Prostate gland (tissue), 2 donors: ENCODE data around the gene ADAM29. TPM values are rescaled to one million over a fixed set of nuclear protein-coding genes. Genes with fewer than 3 reads are reported as not detected.

Experiments
- DNase-seq: peaks from one replicate; pipeline ENCODE4 v3.0.0-alpha.2; 2019; ENCODE audit warnings: low spot score
- H3K27ac ChIP-seq, 2 donors: fragments of 200-600 bp; sonication (generic); 2 replicates each; pipeline ENCODE4 v1.5.1; 2017 to 2019
- H3K27me3 ChIP-seq: fragments of 200-600 bp; sonication (generic); replicated peaks from 2 replicates; pipeline ENCODE4 v1.5.1; 2019; ENCODE audit not compliant: insufficient read depth
- H3K36me3 ChIP-seq, 2 donors: fragments of 200-600 bp; sonication (generic); 1 replicate in 1 of 2; 2 replicates in 1 of 2; pipeline versions ENCODE4 v1.5.1 to v1.8.1; 2017 to 2019
- H3K4me1 ChIP-seq: fragments of 200-600 bp; sonication (generic); replicated peaks from 2 replicates; pipeline ENCODE4 v1.5.1; 2019
- H3K4me3 ChIP-seq, 2 donors: fragments of 200-600 bp; sonication (generic); 2 replicates each; pipeline ENCODE4 v1.5.1; 2017 to 2019
- H3K9me3 ChIP-seq: fragments of 200-600 bp; sonication (generic); 2 replicates; pipeline ENCODE4 v1.5.1; 2017
- POLR2A ChIP-seq: fragments of 450-650 bp; IDR thresholded peaks from one replicate; pipeline ENCODE4 v1.6.1; 2016; ENCODE audit warnings: antibody characterized with exemption, mild to moderate bottlenecking
- POLR2AphosphoS5 ChIP-seq: sonication (generic); formaldehyde crosslinking; IDR thresholded peaks from one replicate; pipeline ENCODE4 v1.6.1; 2017; ENCODE audit warnings: antibody characterized with exemption
- WGBS: methylation state at CpG from one replicate; pipeline ENCODE4 v1.1.5; 2018; 5-methylcytosine and 5-hydroxymethylcytosine counted together
- intact Hi-C: fragments of 100-400 bp; cut with DNase I; formaldehyde crosslinking; loops from one replicate; pipeline ENCODE4 v1.14.2; 2022
- total RNA-seq, 2 donors: library from RNA; depleted of rRNA; stranded (reverse); fragments of >200 nt; gene quantifications; one replicate each; pipeline ENCODE4 v1.1.0, GENCODE V29; 2016
- TF ChIP-seq, protein P1 (sequence below), 4 experiments: fragments of 200-600 bp in 2 of 4; fragments of 450-650 bp in 2 of 4; sonication (generic) in 2 of 4; IDR thresholded peaks; 1 replicate in 3 of 4; 2 replicates in 1 of 4; pipeline ENCODE4 v1.5.1; 2016 to 2019; ENCODE audit warnings: antibody characterized with exemption in 4 of 4, mild to moderate bottlenecking in 2 of 4, moderate library complexity in 2 of 4

ADAM29 gene
- total RNA-seq, 2 donors from 2014 or later = 0.64 to 5.3 TPM

DNA sequence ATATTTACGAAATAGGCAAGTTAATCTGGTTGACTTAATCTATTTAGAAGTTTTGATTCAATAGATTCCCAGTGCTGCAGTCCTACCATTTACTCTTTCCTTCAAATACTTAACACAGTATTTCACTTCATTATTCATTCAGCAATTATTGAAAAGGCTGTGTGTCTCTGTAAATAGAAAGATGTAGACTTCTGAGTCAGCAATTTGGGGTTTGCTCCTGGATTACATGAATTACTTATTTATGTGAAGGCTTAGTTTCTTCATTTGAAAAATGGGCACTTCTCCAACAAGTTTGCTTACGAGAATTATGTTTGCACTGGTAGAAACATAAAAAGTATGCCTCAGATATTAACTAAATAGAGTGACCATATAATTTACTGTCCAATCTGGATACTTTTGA is 17.4 kb downstream of the ADAM29 start:
- no peaks in the 10 kb centered on the region for H3K36me3 ChIP-seq
- DNase-seq = no peak
- H3K4me3 ChIP-seq = no peak overlapping the region
- intact Hi-C loops = no loop called here
- H3K4me1 ChIP-seq = no peaks in the 10 kb centered on the region
- H3K27ac ChIP-seq = no peak overlapping the region
- H3K9me3 ChIP-seq = no peaks in the 10 kb centered on the region
- no peaks in the 10 kb centered on the region for H3K27me3 ChIP-seq
- TF ChIP-seq POLR2AphosphoS5 (no peak), POLR2A (no peak)
- TF ChIP-seq, protein P1, sequence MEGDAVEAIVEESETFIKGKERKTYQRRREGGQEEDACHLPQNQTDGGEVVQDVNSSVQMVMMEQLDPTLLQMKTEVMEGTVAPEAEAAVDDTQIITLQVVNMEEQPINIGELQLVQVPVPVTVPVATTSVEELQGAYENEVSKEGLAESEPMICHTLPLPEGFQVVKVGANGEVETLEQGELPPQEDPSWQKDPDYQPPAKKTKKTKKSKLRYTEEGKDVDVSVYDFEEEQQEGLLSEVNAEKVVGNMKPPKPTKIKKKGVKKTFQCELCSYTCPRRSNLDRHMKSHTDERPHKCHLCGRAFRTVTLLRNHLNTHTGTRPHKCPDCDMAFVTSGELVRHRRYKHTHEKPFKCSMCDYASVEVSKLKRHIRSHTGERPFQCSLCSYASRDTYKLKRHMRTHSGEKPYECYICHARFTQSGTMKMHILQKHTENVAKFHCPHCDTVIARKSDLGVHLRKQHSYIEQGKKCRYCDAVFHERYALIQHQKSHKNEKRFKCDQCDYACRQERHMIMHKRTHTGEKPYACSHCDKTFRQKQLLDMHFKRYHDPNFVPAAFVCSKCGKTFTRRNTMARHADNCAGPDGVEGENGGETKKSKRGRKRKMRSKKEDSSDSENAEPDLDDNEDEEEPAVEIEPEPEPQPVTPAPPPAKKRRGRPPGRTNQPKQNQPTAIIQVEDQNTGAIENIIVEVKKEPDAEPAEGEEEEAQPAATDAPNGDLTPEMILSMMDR (IDR thresholded peaks at IDR 0.05) = no peak
- WGBS = 55% methylated on average over 2 of the region's 2 CpGs

DNA sequence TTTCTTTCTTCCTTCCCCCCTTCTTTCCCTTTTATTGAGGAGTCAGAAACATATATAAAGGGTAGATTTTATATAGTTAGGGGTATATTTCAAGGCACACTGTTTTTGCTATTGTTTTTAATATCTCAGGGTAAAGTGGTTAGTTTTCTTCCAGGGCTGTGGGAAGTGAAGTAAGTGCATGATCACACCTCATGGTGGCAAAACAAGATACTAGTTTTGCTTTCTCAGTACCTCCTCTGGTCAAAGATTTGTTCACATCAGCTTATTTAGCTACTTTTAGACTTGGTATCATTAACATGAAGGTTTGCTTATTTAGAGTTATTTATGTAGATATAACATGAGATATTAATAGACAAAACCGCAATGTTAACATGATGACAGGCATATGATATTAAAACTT is 21.8 kb downstream of the ADAM29 start:
- Histone ChIP-seq H3K36me3 (no peaks in the 10 kb centered on the region), H3K4me1 (no peaks in the 10 kb centered on the region), H3K27me3 (no peaks in the 10 kb centered on the region), H3K27ac (no peak overlapping the region), H3K4me3 (no peak overlapping the region), H3K9me3 (no peaks in the 10 kb centered on the region)
- no peak for TF ChIP-seq POLR2AphosphoS5
- DNase-seq = no peak
- intact Hi-C loops = no loop called here
- 67% methylated on average over 1 of the region's 1 CpG for WGBS

DNA sequence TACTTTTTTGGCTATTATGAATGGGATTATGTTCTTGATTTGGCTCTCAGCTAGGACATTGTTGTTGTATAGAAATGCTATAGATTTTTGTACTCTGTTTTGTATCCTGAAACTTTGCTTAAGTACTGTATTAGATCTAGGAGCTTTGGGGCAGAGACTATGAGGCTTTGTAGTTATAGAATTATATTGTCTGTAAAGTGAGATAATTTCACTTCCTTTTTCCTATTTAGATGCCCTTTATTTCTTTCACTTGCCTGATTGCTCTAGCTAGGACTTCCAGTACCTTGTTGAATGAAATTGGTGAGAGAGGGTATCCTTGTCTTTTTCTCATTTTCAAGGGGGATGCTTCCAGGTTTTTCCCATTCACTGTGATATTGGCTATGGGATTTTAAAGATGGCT is 28.1 kb downstream of the ADAM29 start:
- Histone ChIP-seq H3K4me3 (no peak overlapping the region), H3K4me1 (no peaks in the 10 kb centered on the region), H3K27me3 (no peaks in the 10 kb centered on the region), H3K27ac (no peak overlapping the region), H3K9me3 (no peaks in the 10 kb centered on the region), H3K36me3 (no peaks in the 10 kb centered on the region)
- TF ChIP-seq POLR2A = no peak
- TF ChIP-seq POLR2AphosphoS5 = no peak
- TF ChIP-seq, protein P1 (IDR thresholded peaks at IDR 0.05) = no peak
- no peak for DNase-seq
- intact Hi-C loops = no loop called here

DNA sequence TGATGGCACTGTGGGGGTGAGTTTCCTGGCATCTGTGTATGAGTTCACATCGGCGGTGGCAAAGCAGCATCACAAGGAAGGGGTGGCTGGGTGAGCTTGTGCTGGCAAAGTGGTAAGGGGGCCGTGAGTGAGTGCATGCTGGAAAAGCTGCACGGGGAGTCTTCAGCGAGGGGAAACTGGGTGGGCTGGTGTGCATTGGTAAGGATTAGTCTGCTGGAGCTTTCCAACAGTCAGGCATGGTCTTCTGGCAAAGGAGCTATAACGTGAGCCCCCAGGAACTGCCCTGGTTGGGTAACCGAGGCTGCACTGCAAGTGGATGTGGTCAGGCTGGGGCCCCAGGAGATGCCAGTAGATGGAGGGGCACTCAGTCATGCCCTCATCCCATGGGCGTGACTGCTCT is 30.7 kb downstream of the ADAM29 start:
- DNase-seq = no peak
- intact Hi-C loops = no loop called here
- H3K4me1 ChIP-seq = no peaks in the 10 kb centered on the region
- H3K27ac ChIP-seq = no peak overlapping the region
- no peaks in the 10 kb centered on the region for H3K27me3 ChIP-seq
- WGBS = 80% methylated on average over 8 of the region's 8 CpGs
- H3K9me3 ChIP-seq = no peaks in the 10 kb centered on the region
- no peak for TF ChIP-seq POLR2A
- no peaks in the 10 kb centered on the region for H3K36me3 ChIP-seq
- no peak overlapping the region for H3K4me3 ChIP-seq

DNA sequence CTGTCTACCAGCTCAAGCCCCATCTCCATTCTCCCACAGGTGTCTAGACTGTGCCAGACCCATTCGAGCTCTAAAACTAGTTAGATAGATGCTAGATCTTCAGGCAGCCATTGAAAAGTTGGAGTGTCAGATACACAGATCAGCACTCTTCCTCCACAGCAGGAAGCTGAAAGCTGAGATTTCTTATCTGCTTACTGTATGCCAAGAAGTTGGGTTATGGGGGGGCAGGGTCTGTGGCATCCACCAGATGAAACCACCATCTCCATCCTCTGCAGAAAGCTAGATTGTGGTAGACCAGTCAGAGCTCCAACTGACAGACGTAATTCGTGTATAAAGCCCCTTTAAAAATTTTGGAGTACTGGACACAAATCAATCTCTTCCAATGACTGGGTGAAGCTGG is 54.8 kb downstream of the ADAM29 start:
- intact Hi-C loops = no loop called here
- WGBS = 91% methylated on average over 3 of the region's 3 CpGs

DNA sequence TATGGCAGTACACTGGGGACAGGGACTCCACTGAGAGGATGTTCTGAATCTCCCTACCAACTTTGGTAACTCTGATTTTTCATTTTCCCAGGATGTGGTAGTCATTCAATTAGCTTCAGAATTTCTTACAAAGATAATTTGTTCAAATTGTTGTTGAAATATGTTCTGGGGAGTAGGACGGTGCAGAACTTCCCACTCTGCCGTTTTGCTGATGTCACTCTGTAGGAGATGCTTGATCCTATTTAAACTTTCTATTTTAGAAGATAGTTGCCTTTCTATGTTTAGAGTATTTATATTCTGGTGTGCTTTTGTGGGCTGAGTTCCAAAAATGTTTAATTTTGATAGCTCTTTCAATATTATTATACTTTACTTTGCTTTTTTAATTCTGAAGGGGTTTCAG is 55.2 kb downstream of the ADAM29 start:
- intact Hi-C loops = no loop called here
- no peak for DNase-seq
- H3K27ac ChIP-seq = no peak overlapping the region
- no peak for TF ChIP-seq POLR2AphosphoS5
- TF ChIP-seq, protein P1 (IDR thresholded peaks at IDR 0.05) = no peak
- TF ChIP-seq POLR2A = no peak
- H3K36me3 ChIP-seq = no peaks in the 10 kb centered on the region
- no peaks in the 10 kb centered on the region for H3K9me3 ChIP-seq
- WGBS = 77% methylated on average over 2 of the region's 2 CpGs
- no peak overlapping the region for H3K4me3 ChIP-seq
- H3K27me3 ChIP-seq = no peaks in the 10 kb centered on the region
- no peaks in the 10 kb centered on the region for H3K4me1 ChIP-seq

More for the DNA sequence above, 54.8 kb downstream of the ADAM29 start:
- TF ChIP-seq POLR2A (no peak), POLR2AphosphoS5 (no peak)
- TF ChIP-seq, protein P1 (IDR thresholded peaks at IDR 0.05) = no peak
- Histone ChIP-seq H3K36me3 (no peaks in the 10 kb centered on the region), H3K4me1 (no peaks in the 10 kb centered on the region), H3K4me3 (no peak overlapping the region), H3K27me3 (no peaks in the 10 kb centered on the region), H3K9me3 (no peaks in the 10 kb centered on the region), H3K27ac (no peak overlapping the region)
- no peak for DNase-seq
